Endometrial microvascular endothelial cells (primary cell): Measurements from ENCODE around the gene FDXR. TPM values are rescaled to one million over a fixed set of nuclear protein-coding genes. Genes with fewer than 3 reads are reported as not detected.

Experiments used
- in situ Hi-C: cut with HindIII; loops from 2 replicates; pipeline ENCODE4 v1.10.0; 2017; ENCODE audit warnings: low sequenced_read_pairs, low pct_unique_long_range_greater_than_20kb; ENCODE audit errors: inconsistent ontology term
- total RNA-seq: library from RNA; depleted of rRNA; stranded (reverse); fragments of >200 nt; gene quantifications from one replicate; pipeline ENCODE4 v1.2.3, GENCODE V29; 2015; ENCODE audit errors: inconsistent ontology term

FDXR gene
- total RNA-seq, 1 donor from 2014 or later = 73.7 TPM

DNA sequence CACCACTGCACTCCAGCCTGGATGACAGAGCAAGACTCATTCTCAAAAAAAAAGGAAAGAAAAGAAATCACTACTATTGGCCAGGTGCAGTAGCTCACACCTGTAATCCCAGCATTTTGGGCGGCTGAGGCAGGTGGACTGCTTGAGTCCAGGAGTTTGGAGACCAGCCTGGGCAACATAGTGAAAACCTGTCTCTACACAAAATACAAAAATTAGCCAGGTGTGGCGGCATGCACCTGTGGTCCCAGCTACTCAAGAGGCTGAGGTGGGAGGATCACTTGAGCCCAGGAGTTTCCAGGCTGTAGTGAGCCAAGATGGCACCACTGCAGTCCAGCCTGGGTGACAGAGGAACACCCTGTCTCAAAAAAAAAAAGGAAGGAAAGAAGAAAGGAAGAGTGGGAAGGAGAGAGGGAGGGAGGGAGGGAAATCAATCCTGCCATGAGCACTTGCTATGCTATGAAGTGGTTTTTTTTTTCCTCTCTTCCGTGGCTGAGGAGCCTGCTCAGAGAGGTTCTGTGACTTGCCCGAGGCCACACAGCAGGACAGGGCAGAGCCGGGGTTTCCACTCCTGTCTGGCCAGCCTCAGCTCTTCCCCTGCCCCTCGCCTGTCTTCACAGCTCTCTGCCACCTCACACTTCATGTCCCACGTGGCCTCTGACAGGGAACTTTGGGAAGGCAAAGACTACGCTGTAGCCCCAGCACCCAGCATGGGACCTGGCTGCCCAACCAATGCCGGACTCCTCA, 24.0 kb downstream of the FDXR start:
- in situ Hi-C loops = no loop called here

DNA sequence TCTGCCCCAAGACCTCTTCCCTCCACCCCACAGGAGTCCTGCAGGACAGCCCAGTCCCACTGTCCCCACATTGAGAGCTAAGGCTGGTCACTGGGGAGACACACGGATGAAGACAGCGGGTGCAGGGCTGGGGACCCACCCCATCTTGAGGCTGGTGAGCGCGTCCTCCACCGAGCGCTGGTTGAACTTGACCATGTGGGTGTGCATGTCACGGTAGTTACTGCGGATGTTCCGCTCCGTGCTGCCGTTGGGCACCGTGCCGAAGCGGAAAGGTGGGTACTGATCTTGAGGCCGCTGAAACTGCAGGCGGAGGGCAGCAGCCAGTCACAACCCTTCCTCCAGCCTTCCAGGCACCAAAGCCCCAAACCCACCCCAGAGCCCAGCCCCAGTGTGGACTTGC, 26.2 kb downstream of the FDXR start:
- in situ Hi-C loops = no loop called here

DNA sequence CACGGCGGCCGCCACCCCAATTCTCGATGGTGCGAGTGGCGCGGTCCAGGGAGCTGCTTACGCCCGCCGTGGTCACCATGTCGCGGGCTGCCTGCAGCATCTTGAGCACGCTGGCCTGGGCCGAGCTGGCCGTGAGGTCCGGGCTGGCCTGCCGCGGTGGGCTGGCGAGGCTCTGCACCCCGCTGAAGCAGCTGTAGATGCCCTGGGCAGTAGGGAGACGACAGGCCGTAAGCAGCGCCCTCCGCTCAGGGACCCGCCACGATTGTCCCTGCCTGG, 29.5 kb downstream of the FDXR start:
- in situ Hi-C loops = no loop called here

DNA sequence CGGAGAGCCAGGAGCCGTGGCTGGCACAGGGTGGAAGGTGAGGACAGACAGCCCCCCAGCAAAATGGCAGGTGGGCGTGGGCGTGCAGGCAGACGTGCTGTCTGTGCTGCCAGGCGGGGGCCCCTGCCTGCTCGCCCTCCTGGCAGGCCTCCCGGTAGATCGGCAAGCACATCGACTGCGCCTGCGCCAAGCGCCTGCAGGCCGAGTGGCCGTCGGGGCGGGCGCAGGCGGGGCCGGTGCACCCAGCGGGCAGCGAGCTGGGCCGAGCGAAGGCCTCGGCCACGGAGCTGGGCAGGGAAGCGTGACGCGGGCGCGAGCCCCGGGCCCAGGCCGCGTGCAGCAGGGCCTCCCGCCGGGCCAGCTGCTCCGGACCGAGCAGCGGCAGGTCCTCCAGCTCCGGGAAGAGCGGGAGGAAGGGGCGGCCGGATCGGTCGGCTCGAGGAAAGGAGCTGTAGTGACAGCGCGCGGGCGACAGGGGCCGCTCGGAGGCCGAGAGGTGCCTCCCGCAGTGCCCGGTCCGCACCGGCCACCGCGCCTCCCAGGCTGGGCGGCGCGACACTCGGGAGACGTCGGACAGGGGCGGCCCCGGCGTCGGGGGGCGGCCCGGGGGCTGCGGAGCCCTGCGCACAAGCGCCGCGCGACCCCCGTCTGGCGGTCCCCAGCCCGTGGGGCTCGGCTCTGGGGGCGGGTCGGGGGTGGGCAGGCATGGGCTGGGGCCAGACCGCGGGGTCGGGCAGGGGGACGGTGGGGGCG, 30.0 kb downstream of the FDXR start:
- in situ Hi-C loops = no loop called here

DNA sequence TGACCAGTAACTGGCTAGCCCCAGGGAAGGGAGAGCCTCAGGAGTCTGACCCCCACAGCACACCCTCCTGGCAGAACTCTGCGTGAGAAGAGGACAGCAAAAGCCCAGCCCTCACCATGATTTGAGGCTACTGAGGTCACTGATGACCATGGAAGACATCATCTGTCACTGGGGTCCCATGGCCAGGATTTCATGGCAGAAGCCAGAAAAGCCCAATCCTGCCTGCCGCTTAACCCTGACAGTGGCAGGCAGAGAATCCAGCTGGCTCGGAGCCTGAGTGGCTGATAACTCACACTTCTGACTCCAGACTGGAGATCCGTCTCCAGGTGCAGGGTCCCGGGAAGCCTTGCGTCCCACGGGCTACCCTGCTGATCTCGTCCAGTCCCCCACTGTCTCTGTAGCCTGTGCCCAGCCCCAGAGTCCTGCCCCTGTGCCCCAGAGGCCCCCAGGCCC, 30.6 kb downstream of the FDXR start:
- in situ Hi-C loops = no loop called here

DNA sequence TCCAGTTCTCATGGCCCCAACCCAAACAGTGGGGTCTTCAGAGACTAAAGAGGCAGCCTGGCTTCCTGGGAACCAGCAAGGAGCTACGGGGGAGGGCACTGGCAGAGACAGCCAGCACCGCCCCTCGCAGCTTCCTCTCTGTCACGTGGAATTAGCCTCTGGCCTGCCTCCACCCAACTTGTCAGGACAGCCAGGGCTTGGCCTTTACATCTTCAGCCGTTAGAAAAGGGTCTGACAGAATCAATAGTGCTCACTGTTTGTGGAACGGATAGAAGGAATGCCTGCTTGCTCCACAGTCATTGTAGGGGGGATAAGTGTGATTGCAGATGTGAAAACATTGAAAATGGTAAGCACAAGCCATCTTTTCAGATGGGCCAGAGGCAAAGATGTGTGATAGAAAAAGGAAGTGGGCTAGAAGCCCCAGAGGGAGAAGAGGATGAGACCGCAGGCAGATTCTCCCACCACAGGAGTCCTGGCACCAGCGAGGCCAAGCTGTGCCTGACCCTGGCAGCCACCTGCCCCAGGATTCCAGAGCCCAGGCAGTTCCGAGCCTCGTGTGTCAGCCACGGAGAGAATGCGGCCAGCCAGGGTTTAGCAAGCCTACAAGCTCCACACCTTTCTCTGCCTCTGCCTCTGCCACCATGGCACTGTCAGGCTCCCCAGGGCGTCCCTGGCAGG, 31.7 kb downstream of the FDXR start:
- in situ Hi-C loops = no loop called here

DNA sequence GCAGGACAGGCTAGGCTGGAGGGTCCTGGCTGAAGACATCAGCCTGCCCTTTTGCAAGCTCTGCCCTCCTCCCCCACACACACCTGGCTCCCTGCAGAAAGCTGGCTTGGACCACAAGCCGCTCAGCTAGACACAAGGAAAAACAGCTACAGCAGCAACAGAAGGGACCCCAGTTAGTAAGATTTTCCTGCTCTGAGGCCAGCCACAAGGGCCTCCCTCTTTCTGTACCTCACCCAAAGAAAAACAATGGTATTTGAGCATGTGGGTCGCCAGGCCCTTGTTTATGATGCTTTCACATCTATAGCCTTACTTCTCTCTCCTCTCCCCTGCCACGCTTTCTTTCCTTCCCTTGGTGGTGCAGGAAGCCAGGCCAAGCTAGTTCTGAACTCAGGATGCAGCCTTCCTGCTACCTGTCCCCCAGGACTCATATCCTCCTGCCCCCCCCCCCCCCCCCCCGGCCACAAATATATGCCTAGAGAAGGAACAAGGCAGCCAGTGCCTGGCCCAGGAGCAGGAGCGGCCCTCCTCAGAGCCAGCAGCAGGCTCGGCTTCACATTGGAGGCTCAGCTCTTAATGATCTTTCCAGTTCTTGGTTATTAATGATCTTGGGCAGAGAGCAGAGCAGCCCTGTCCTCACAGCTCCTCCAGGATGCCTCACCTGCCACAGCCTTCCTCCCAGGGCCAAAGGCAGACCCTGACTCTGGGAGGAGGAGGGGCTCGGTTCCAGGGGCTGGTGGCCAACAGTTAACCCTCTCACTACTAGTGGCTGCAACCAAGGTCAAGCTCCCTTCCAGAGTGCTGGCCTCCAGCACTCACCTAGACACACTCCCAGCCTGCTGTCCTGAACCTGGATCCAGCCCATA, 32.6 kb downstream of the FDXR start:
- in situ Hi-C loops = no loop called here

DNA sequence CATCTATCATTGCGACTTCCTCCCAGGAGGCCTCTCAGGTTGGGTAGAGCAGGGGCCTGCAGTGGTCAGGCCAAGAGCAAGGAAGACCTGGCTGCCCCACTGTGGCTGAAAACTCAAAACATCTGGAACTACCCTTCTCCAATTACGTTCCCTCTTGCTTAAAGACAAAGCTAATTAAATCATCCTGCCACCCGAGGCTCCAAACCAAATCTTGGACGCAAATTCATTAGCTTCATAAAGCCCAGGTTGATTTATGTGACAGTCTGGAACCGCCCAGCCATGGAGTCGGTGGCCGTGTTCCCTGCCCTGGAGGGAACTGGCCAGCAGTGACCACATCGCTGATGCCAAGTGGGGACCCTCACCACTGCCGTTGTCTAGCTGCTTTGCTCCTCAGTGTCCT, 34.5 kb downstream of the FDXR start:
- in situ Hi-C loops = no loop called here

DNA sequence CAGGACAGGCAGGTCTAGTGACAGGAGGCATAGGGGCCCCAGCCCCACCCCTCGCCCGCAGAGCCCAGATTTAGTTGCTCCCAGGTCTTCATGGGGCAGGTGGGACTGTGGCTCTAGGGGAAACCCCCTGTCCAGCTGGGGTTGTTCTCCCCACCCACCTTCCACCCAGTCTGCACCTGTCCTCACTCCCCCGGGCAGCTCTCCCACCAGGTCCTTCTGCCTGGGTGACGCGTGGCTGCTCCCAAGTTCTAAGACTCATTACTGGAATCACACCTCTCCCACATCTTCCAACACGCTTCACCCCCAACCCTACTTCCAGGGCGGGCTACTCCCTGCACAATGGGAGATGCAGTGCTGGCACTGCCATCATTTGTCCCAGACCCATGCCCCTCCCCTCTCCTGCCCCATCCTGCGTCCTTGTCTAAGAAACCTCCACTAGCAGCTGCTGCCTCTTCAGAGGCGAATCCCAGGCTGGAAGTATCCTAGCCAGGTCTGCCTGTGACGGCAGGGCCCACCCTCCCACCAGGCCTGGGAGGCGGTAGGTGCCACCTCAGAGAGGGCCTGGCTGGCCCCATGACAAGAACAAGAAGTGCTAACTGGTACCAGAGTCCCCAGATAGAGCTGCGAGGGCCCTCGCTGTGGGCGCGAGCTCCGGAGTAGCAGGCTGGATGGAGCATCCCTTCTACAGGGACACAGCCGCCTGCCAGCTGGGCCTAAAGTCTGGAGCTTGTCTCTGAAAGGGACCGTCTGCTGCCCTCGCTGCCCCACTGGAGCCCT, 35.9 kb downstream of the FDXR start:
- in situ Hi-C loops = no loop called here

DNA sequence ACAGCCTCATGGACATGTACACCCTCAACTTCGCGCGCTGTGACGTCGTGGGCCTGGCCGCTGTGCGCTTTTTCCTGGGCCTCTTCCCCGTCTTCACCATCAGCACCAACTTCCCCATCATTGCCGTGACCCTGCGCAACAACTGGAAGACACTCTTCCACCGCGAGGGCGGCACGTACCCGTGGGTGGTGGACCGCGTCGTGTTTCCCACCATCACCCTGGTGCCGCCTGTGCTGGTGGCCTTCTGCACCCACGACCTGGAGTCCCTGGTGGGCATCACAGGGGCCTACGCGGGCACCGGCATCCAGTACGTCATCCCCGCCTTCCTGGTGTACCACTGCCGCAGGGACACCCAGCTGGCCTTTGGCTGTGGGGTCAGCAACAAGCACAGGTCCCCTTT, 36.6 kb downstream of the FDXR start:
- in situ Hi-C loops = no loop called here

DNA sequence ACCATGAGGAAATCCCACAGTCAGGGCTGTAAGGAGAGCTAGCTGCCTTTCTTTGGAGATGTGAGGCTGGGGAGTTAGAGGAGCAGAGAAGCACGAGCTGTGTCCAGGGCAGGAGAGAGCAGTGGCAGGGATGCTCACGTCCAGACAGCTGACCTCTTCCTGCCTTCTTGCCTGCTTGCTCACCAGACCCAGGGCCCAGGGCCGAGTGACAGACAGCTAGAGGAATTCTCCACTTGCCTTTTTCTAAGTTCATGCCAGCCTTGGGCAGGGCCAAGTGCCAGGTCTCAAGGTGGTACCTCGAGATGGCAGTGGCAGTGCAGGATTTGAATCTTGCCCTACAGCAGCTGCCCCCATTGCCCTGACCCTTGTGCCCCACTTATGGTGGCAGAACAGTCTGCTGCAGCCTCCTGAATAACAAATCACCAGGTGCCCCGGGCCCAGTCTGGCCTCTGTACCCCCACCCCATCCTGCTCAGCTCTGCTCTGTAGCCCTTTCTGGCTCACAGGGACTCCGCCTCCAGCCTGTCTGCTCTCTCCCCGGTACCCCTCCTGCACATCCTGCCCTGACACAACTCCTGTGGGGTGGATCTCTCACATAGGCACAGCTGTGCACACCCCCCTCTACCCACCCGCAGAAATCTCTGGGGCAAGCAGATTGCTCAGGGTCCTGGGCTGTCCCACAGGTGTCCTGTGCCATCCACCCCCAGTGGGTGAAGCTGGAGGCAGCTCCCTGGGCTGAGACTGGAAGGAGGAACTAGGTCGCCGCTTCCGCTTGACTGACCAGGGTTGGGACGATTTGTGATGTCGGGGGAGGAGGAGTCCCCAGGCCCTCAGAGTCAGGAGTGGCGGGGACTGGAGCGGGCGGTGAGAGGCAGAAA, 39.1 kb downstream of the FDXR start:
- in situ Hi-C loops = no loop called here

DNA sequence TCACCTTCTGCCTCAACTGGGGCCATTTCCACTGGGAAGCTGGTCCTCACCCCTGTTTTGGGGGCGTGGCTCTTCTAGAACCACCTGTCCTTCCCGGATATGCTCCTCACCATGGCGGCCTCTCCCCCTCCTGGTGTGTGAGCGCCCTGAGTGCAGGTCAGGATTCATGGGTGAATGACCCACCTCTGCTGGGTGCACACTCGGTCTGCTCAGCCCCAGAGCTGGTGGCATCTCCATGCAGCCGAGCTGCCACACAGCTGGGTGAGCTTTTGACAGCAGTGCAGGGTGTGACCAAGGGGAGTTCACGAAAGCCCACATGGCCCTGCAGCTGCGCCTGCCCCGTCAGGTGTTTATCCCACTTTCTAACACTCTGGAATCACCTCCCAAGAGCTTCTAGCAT, 40.4 kb downstream of the FDXR start:
- in situ Hi-C loops = no loop called here

DNA sequence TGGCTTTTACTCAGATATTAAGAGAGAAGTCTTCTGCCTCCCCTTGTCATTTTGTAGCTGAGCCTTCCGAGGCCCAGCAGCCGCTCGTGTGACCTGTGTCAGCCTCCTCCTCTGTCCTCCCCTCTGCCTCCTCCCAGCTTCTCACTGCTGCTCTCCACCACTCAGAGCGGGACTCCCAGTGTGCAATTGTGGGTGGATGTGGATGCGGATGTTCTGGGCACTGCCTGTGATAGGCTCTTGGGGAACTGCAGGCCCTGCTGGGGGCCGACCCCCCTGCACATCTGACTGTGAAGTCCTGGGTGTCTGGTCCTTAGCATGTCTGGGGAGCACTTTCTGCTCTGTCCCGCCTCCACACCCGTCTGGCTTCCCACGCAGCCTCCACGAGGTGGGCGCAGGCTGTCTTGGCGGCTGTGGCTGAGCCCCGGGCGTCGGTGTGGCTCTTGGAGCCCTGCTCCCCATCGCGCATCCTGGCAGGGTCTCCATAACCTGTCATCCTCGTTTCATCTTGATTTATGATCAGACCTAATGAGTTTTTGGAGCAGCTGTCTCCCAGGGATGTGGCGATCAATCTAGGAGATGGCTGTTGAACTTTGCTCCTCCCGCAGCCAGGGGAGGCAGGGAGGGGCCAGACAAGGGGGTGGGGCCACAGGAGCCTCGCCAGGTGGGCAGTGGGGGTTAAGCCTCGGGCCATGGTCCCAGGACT, 41.2 kb downstream of the FDXR start:
- in situ Hi-C loops = no loop called here

DNA sequence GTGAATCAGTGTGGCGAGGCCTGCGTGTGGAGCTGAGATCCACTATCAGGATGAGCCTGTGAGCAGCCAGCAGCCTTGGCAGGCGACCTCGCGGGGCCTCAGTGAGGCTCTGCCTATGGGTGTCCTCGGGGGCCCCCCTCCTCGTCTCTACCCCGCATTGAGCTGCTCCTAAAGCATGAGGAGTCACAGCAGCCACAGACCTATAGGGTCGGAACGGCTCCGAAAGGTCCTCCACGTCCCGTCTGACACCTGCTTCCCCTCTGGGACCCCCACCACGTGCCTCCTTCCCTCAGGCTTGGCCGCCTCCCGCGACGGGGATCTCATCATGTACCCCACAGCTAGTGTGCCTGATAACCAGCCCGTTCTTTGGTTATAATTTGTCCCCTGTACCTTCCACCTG, 41.9 kb downstream of the FDXR start:
- in situ Hi-C loops = no loop called here

DNA sequence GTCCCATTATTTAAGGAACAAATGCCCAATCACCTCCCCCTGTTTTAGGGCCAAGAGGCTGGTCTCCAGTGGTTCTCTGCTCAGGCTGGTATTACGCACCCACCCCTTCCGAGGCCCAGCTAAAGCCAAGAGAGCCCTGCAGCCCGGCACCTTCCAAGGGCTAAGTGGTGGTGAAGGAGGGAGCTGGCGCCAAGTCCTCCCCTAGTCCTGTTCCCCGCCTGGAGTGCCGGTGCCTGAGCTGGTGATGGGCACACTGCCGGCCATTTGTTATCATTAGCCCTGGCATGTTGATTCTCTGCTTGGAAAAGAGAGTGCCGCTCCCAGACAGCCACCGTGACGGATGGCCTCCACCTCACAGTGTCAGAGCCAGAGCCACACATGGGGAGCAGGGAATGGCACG, 45.0 kb downstream of the FDXR start:
- in situ Hi-C loops = no loop called here

DNA sequence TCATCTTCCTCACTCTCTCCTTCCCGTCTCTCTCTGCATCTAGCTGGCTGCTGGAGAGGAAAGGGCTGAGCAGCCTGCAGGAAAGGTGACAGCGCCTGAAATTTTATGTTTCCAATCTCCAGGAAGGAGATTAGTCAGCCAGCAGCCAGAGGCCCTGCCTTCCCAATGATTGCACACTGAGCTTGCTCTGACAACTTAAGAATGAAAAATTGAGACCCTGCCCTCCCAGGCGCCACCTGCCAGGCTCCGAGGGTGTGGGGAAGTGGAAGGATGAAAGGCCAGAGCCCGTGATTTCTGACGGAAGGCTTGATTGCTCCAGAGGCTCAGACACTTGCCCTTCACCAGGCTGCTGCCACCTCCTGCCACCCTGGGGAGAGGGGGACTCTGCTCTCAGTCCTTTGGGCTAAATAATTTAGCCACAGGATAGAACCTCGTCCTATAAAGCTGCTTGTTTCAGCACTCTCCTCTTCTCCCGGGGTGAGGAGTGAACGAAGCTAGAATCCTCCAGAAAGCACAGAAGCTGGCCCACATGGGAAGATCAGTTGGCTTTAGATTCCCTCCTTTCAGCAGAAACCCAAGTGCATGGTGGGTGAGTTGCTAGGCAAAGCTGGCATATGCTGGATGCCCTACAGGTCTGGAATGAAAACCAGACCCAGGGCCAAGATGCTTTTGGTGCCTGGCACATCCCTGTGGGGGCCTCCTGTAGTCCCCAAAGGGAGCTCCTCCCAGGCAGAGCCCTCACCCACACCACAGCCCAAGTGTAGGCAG, 46.7 kb downstream of the FDXR start:
- in situ Hi-C loops = no loop called here
